ENCODE results near the gene KLHL29.
A peak's percentile ranks its signal among the peaks of the same experiment; 100 is the strongest.

Gene KLHL29

GRCh38 chr2:23394700-23395099 lies 9.7 kb downstream of the KLHL29 start:
- DNase-seq (ENCODE audit: low read depth, low spot score), result no peak

GRCh38 chr2:23397478-23397877 lies 12.5 kb downstream of the KLHL29 start:
- DNase-seq (ENCODE audit: low read depth, low spot score), result no peak

- DNase-seq (ENCODE audit: low read depth, low spot score), result no peak
Measured at GRCh38 chr2:23399674-23400261, 14.8 kb downstream of the KLHL29 start.

GRCh38 chr2:23400703-23401102 lies 15.7 kb downstream of the KLHL29 start:
- DNase-seq (ENCODE audit: low read depth, low spot score), result no peak

- no peak for DNase-seq (ENCODE audit: low read depth, low spot score)
Measured at GRCh38 chr2:23401427-23402204, 16.6 kb downstream of the KLHL29 start.

GRCh38 chr2:23402205-23402740 lies 17.3 kb downstream of the KLHL29 start:
- DNase-seq (ENCODE audit: low read depth, low spot score), result no peak

- DNase-seq (ENCODE audit: low read depth, low spot score), result peak; percentile 85
Measured at GRCh38 chr2:23404426-23404825, 19.4 kb downstream of the KLHL29 start.

- no peak for DNase-seq (ENCODE audit: low read depth, low spot score)
Measured at GRCh38 chr2:23409248-23409647, 24.3 kb downstream of the KLHL29 start.

- no peak for DNase-seq (ENCODE audit: low read depth, low spot score)
Measured at GRCh38 chr2:23410596-23410995, 25.6 kb downstream of the KLHL29 start.

- no peak for DNase-seq (ENCODE audit: low read depth, low spot score)
Measured at GRCh38 chr2:23411752-23412431, 26.9 kb downstream of the KLHL29 start.

- DNase-seq (ENCODE audit: low read depth, low spot score), result no peak
Measured at GRCh38 chr2:23412556-23413155, 27.7 kb downstream of the KLHL29 start.

GRCh38 chr2:23413641-23414040 lies 28.7 kb downstream of the KLHL29 start:
- no peak for DNase-seq (ENCODE audit: low read depth, low spot score)

- no peak for DNase-seq (ENCODE audit: low read depth, low spot score)
Measured at GRCh38 chr2:23414106-23414505, 29.1 kb downstream of the KLHL29 start.

- DNase-seq (ENCODE audit: low read depth, low spot score), result no peak
Measured at GRCh38 chr2:23414871-23415270, 29.9 kb downstream of the KLHL29 start.

GRCh38 chr2:23417310-23417709 lies 32.3 kb downstream of the KLHL29 start:
- DNase-seq (ENCODE audit: low read depth, low spot score), result no peak

- no peak for DNase-seq (ENCODE audit: low read depth, low spot score)
Measured at GRCh38 chr2:23418056-23418455, 33.1 kb downstream of the KLHL29 start.

- no peak for DNase-seq (ENCODE audit: low read depth, low spot score)
Measured at GRCh38 chr2:23418461-23418911, 33.5 kb downstream of the KLHL29 start.

- no peak for DNase-seq (ENCODE audit: low read depth, low spot score)
Measured at GRCh38 chr2:23419171-23420090, 34.5 kb downstream of the KLHL29 start.

- DNase-seq (ENCODE audit: low read depth, low spot score), result no peak
Measured at GRCh38 chr2:23420091-23420839, 35.3 kb downstream of the KLHL29 start.

GRCh38 chr2:23420840-23421476 lies 36.0 kb downstream of the KLHL29 start:
- no peak for DNase-seq (ENCODE audit: low read depth, low spot score)
